ENCODE results near the gene TTLL5.
A peak's percentile ranks its signal among the peaks of the same experiment; 100 is the strongest.

The TTLL5 gene

GRCh38 chr14:75995372-75996041 lies 334.5 kb downstream of the TTLL5 start:
- Histone ChIP-seq H3K36me3 (ENCODE audit: control insufficient read depth, insufficient read depth, low read length) (peaks cover 12% of the 10 kb centered on the region), H3K4me1 (ENCODE audit: control insufficient read depth, insufficient read depth, low read length) (peaks cover 20% of the 10 kb centered on the region), H3K27me3 (ENCODE audit: control insufficient read depth, insufficient read depth, low read length) (no peaks in the 10 kb centered on the region), H3K9ac (ENCODE audit: low read length) (no peak overlapping the region), H3K27ac (ENCODE audit: low read depth, low read length) (peak overlapping the region; percentile 74), H3K4me3 (ENCODE audit: low read length) (peak overlapping the region; percentile 37)

GRCh38 chr14:75996488-75996887 lies 335.4 kb downstream of the TTLL5 start:
- Histone ChIP-seq H3K27ac (ENCODE audit: low read depth, low read length) (peak overlapping the region; percentile 74), H3K27me3 (ENCODE audit: control insufficient read depth, insufficient read depth, low read length) (no peaks in the 10 kb centered on the region), H3K4me3 (ENCODE audit: low read length) (no peak overlapping the region), H3K9ac (ENCODE audit: low read length) (no peak overlapping the region), H3K36me3 (ENCODE audit: control insufficient read depth, insufficient read depth, low read length) (peaks cover 17% of the 10 kb centered on the region), H3K4me1 (ENCODE audit: control insufficient read depth, insufficient read depth, low read length) (peaks cover 18% of the 10 kb centered on the region)

- peaks cover 10% of the 10 kb centered on the region for H3K4me1 ChIP-seq (ENCODE audit: control insufficient read depth, insufficient read depth, low read length)
- H3K4me3 ChIP-seq (ENCODE audit: low read length), result no peak overlapping the region
- H3K36me3 ChIP-seq (ENCODE audit: control insufficient read depth, insufficient read depth, low read length), result peaks cover 14% of the 10 kb centered on the region
- no peak overlapping the region for H3K27ac ChIP-seq (ENCODE audit: low read depth, low read length)
- H3K9ac ChIP-seq (ENCODE audit: low read length), result no peak overlapping the region
- no peaks in the 10 kb centered on the region for H3K27me3 ChIP-seq (ENCODE audit: control insufficient read depth, insufficient read depth, low read length)
Observed at GRCh38 chr14:75999511-76000190, 338.6 kb downstream of the TTLL5 start.

- Histone ChIP-seq H3K4me1 (ENCODE audit: control insufficient read depth, insufficient read depth, low read length) (no peaks in the 10 kb centered on the region), H3K9ac (ENCODE audit: low read length) (no peak overlapping the region), H3K27ac (ENCODE audit: low read depth, low read length) (no peak overlapping the region), H3K27me3 (ENCODE audit: control insufficient read depth, insufficient read depth, low read length) (no peaks in the 10 kb centered on the region), H3K36me3 (ENCODE audit: control insufficient read depth, insufficient read depth, low read length) (peaks cover 20% of the 10 kb centered on the region), H3K4me3 (ENCODE audit: low read length) (no peak overlapping the region)
Observed at GRCh38 chr14:76002383-76002782, 341.3 kb downstream of the TTLL5 start.

Measured in rectal smooth muscle tissue (tissue), 1 donor.